ENCODE measurements around the gene SKAP1. TPM values are rescaled to one million over a fixed set of nuclear protein-coding genes. Genes with fewer than 3 reads are reported as not detected.

SKAP1 gene
- total RNA-seq, 1 donor from 2014 or later: not detected

GRCh38 chr17:48445248-48445620 lies 15.2 kb upstream of the SKAP1 start:
- Mint-ChIP-seq H3K9me3 (ENCODE audit: unreplicated experiment) (peaks cover 1% of the 10 kb centered on the region), H3K27ac (ENCODE audit: unreplicated experiment) (no peak overlapping the region), H3K4me1 (ENCODE audit: low read depth, unreplicated experiment) (peaks cover 3% of the 10 kb centered on the region), H3K36me3 (ENCODE audit: low read depth, unreplicated experiment) (no peaks in the 10 kb centered on the region), H3K4me3 (ENCODE audit: unreplicated experiment) (no peak overlapping the region), H3K27me3 (ENCODE audit: low read depth, unreplicated experiment) (peaks cover 46% of the 10 kb centered on the region)
- no peaks in the 10 kb centered on the region for H3K9me3 ChIP-seq (ENCODE audit: insufficient read depth, low read depth, low read length)
- no peak overlapping the region for H3K9ac ChIP-seq (ENCODE audit: low read length)
- no peak overlapping the region for H3K4me3 ChIP-seq (ENCODE audit: insufficient read depth, low read depth, low read length)
- H3K36me3 ChIP-seq (ENCODE audit: insufficient read depth, low read length): no peaks in the 10 kb centered on the region
- no peak for FAIRE-seq
- no peaks in the 10 kb centered on the region for H4K20me1 ChIP-seq (ENCODE audit: insufficient read depth, low read length)
- no peaks in the 10 kb centered on the region for H3K79me2 ChIP-seq (ENCODE audit: insufficient read depth, low read length)
- H3K4me1 ChIP-seq (ENCODE audit: insufficient read depth, low read length): no peaks in the 10 kb centered on the region
- TF ChIP-seq EZH2 (IDR thresholded peaks at IDR 0.05; ENCODE audit: insufficient read depth, low read length) (no peak), CTCF (IDR thresholded peaks at IDR 0.05; ENCODE audit: insufficient read depth, low read depth, low read length) (no peak)
- H3K27ac ChIP-seq (ENCODE audit: low read depth, low read length): no peak overlapping the region
- H2AFZ ChIP-seq (ENCODE audit: low read depth, low read length): no peak overlapping the region
- H3K4me2 ChIP-seq (ENCODE audit: low read length): no peak overlapping the region
- no peaks in the 10 kb centered on the region for H3K27me3 ChIP-seq (ENCODE audit: insufficient read depth, low read length)
- DNase-seq (ENCODE audit: low read depth): no peak

GRCh38 chr17:48444516-48445247 lies 14.7 kb upstream of the SKAP1 start:
- H3K27ac ChIP-seq (ENCODE audit: low read depth, low read length): no peak overlapping the region
- peaks cover 1% of the 10 kb centered on the region for H3K9me3 Mint-ChIP-seq (ENCODE audit: unreplicated experiment)
- H2AFZ ChIP-seq (ENCODE audit: low read depth, low read length): no peak overlapping the region
- no peaks in the 10 kb centered on the region for H3K27me3 ChIP-seq (ENCODE audit: insufficient read depth, low read length)
- FAIRE-seq (no peak), DNase-seq (ENCODE audit: low read depth) (no peak)
- H3K9ac ChIP-seq (ENCODE audit: low read length): no peak overlapping the region
- no peaks in the 10 kb centered on the region for H3K36me3 Mint-ChIP-seq (ENCODE audit: low read depth, unreplicated experiment)
- no peak overlapping the region for H3K4me3 Mint-ChIP-seq (ENCODE audit: unreplicated experiment)
- no peak overlapping the region for H3K27ac Mint-ChIP-seq (ENCODE audit: unreplicated experiment)
- H3K4me1 ChIP-seq (ENCODE audit: insufficient read depth, low read length): no peaks in the 10 kb centered on the region
- no peaks in the 10 kb centered on the region for H3K79me2 ChIP-seq (ENCODE audit: insufficient read depth, low read length)
- no peaks in the 10 kb centered on the region for H3K9me3 ChIP-seq (ENCODE audit: insufficient read depth, low read depth, low read length)
- no peaks in the 10 kb centered on the region for H3K36me3 ChIP-seq (ENCODE audit: insufficient read depth, low read length)
- H3K4me1 Mint-ChIP-seq (ENCODE audit: low read depth, unreplicated experiment): peaks cover 3% of the 10 kb centered on the region
- no peak overlapping the region for H3K4me2 ChIP-seq (ENCODE audit: low read length)
- no peaks in the 10 kb centered on the region for H4K20me1 ChIP-seq (ENCODE audit: insufficient read depth, low read length)
- H3K27me3 Mint-ChIP-seq (ENCODE audit: low read depth, unreplicated experiment): peaks cover 40% of the 10 kb centered on the region
- TF ChIP-seq EZH2 (IDR thresholded peaks at IDR 0.05; ENCODE audit: insufficient read depth, low read length) (no peak), CTCF (IDR thresholded peaks at IDR 0.05; ENCODE audit: insufficient read depth, low read depth, low read length) (no peak)
- H3K4me3 ChIP-seq (ENCODE audit: insufficient read depth, low read depth, low read length): no peak overlapping the region

GRCh38 chr17:48443712-48444111 lies 13.7 kb upstream of the SKAP1 start:
- H3K9ac ChIP-seq (ENCODE audit: low read length): no peak overlapping the region
- Mint-ChIP-seq H3K27me3 (ENCODE audit: low read depth, unreplicated experiment) (peaks cover 42% of the 10 kb centered on the region), H3K4me3 (ENCODE audit: unreplicated experiment) (no peak overlapping the region), H3K9me3 (ENCODE audit: unreplicated experiment) (peaks cover 1% of the 10 kb centered on the region), H3K27ac (ENCODE audit: unreplicated experiment) (no peak overlapping the region), H3K36me3 (ENCODE audit: low read depth, unreplicated experiment) (no peaks in the 10 kb centered on the region), H3K4me1 (ENCODE audit: low read depth, unreplicated experiment) (peaks cover 4% of the 10 kb centered on the region)
- H2AFZ ChIP-seq (ENCODE audit: low read depth, low read length): no peak overlapping the region
- H3K4me1 ChIP-seq (ENCODE audit: insufficient read depth, low read length): no peaks in the 10 kb centered on the region
- H3K79me2 ChIP-seq (ENCODE audit: insufficient read depth, low read length): no peaks in the 10 kb centered on the region
- no peak for TF ChIP-seq CTCF (IDR thresholded peaks at IDR 0.05; ENCODE audit: insufficient read depth, low read depth, low read length)
- TF ChIP-seq EZH2 (IDR thresholded peaks at IDR 0.05; ENCODE audit: insufficient read depth, low read length): no peak
- H3K4me3 ChIP-seq (ENCODE audit: insufficient read depth, low read depth, low read length): no peak overlapping the region
- no peaks in the 10 kb centered on the region for H4K20me1 ChIP-seq (ENCODE audit: insufficient read depth, low read length)
- H3K27ac ChIP-seq (ENCODE audit: low read depth, low read length): no peak overlapping the region
- peaks cover 8% of the 10 kb centered on the region for H3K27me3 ChIP-seq (ENCODE audit: insufficient read depth, low read length)
- no peak for DNase-seq (ENCODE audit: low read depth)
- no peaks in the 10 kb centered on the region for H3K36me3 ChIP-seq (ENCODE audit: insufficient read depth, low read length)
- H3K9me3 ChIP-seq (ENCODE audit: insufficient read depth, low read depth, low read length): no peaks in the 10 kb centered on the region
- no peak for FAIRE-seq
- no peak overlapping the region for H3K4me2 ChIP-seq (ENCODE audit: low read length)
